Activated T-helper 2 cell treated with anti-CD3 and anti-CD28 coated beads, Interferon-gamma antibody, Interleukin-2, Interleukin-4, amounts not matched to agents 10 μg/mL and 5 μg/mL and 100 μg/mL, durations not matched to agents 14 hours and 24 hours and 36 hours (primary cell): ENCODE measurements around the gene LSMEM2. TPM values are rescaled to one million over a fixed set of nuclear protein-coding genes. Genes with fewer than 3 reads are reported as not detected.

Experiments
- DNase-seq: peaks from one replicate; pipeline ENCODE4 v3.0.0; 2021; ENCODE audit warnings: low spot score
- H3K27ac Mint-ChIP-seq: one replicate; pipeline ENCODE4 v1.8.0; 2021; ENCODE audit warnings: mixed read lengths
- H3K27me3 Mint-ChIP-seq: one replicate; pipeline ENCODE4 v1.8.0; 2021; ENCODE audit warnings: low read depth, mixed read lengths
- H3K36me3 Mint-ChIP-seq: one replicate; pipeline ENCODE4 v1.8.0; 2021; ENCODE audit warnings: low read depth, mixed read lengths
- H3K4me1 Mint-ChIP-seq: one replicate; pipeline ENCODE4 v1.8.0; 2021; ENCODE audit warnings: low read depth, mixed read lengths
- H3K4me3 Mint-ChIP-seq: one replicate; pipeline ENCODE4 v1.8.0; 2021; ENCODE audit warnings: low read depth, mild to moderate bottlenecking, moderate library complexity, mixed read lengths
- H3K9me3 Mint-ChIP-seq: one replicate; pipeline ENCODE4 v1.8.0; 2021; ENCODE audit warnings: mixed read lengths
- intact Hi-C: fragments of 100-400 bp; cut with micrococcal nuclease; formaldehyde crosslinking; loops from one replicate; pipeline ENCODE4 v1.15.1; 2023
- total RNA-seq: library from RNA; stranded (reverse); gene quantifications from 2 replicates; pipeline ENCODE4 v1.2.3, GENCODE V29; 2022

The LSMEM2 gene
- total RNA-seq, 1 donor from 2014 or later, result not detected

GRCh38 chr3:50262778-50263177 lies 16.1 kb upstream of the LSMEM2 start:
- Mint-ChIP-seq H3K27me3 (peaks cover 9% of the 10 kb centered on the region), H3K27ac (no peak overlapping the region), H3K36me3 (peaks cover 14% of the 10 kb centered on the region), H3K4me1 (peaks cover 3% of the 10 kb centered on the region), H3K9me3 (no peaks in the 10 kb centered on the region), H3K4me3 (no peak overlapping the region)
- intact Hi-C loops, result no loop called here
- DNase-seq, result no peak

- intact Hi-C loops, result no loop called here
- no peak overlapping the region for H3K4me3 Mint-ChIP-seq
- H3K27me3 Mint-ChIP-seq, result peaks cover 16% of the 10 kb centered on the region
- DNase-seq, result no peak
- H3K36me3 Mint-ChIP-seq, result peaks cover 4% of the 10 kb centered on the region
- peaks cover 3% of the 10 kb centered on the region for H3K4me1 Mint-ChIP-seq
- H3K9me3 Mint-ChIP-seq, result no peaks in the 10 kb centered on the region
- no peak overlapping the region for H3K27ac Mint-ChIP-seq
Observed at GRCh38 chr3:50263478-50264382, 15.2 kb upstream of the LSMEM2 start.

- no peak overlapping the region for H3K27ac Mint-ChIP-seq
- H3K36me3 Mint-ChIP-seq, result no peaks in the 10 kb centered on the region
- no peak overlapping the region for H3K4me3 Mint-ChIP-seq
- peaks cover 17% of the 10 kb centered on the region for H3K27me3 Mint-ChIP-seq
- H3K9me3 Mint-ChIP-seq, result no peaks in the 10 kb centered on the region
- H3K4me1 Mint-ChIP-seq, result peaks cover 3% of the 10 kb centered on the region
- intact Hi-C loops, result no loop called here
- no peak for DNase-seq
Observed at GRCh38 chr3:50264383-50264963, 14.4 kb upstream of the LSMEM2 start.

GRCh38 chr3:50264964-50265485 lies 13.9 kb upstream of the LSMEM2 start:
- H3K4me3 Mint-ChIP-seq, result no peak overlapping the region
- DNase-seq, result no peak
- intact Hi-C loops, result no loop called here
- no peaks in the 10 kb centered on the region for H3K9me3 Mint-ChIP-seq
- no peaks in the 10 kb centered on the region for H3K4me1 Mint-ChIP-seq
- no peak overlapping the region for H3K27ac Mint-ChIP-seq
- H3K27me3 Mint-ChIP-seq, result peaks cover 18% of the 10 kb centered on the region
- H3K36me3 Mint-ChIP-seq, result no peaks in the 10 kb centered on the region

- peaks cover 18% of the 10 kb centered on the region for H3K27me3 Mint-ChIP-seq
- no peak overlapping the region for H3K27ac Mint-ChIP-seq
- DNase-seq, result no peak
- intact Hi-C loops, result no loop called here
- H3K4me3 Mint-ChIP-seq, result no peak overlapping the region
- no peaks in the 10 kb centered on the region for H3K4me1 Mint-ChIP-seq
- H3K9me3 Mint-ChIP-seq, result no peaks in the 10 kb centered on the region
- no peaks in the 10 kb centered on the region for H3K36me3 Mint-ChIP-seq
Observed at GRCh38 chr3:50265571-50265970, 13.3 kb upstream of the LSMEM2 start.

- intact Hi-C loops, result no loop called here
- Mint-ChIP-seq H3K4me1 (no peaks in the 10 kb centered on the region), H3K27me3 (peaks cover 18% of the 10 kb centered on the region), H3K4me3 (no peak overlapping the region), H3K36me3 (no peaks in the 10 kb centered on the region), H3K27ac (no peak overlapping the region), H3K9me3 (no peaks in the 10 kb centered on the region)
- no peak for DNase-seq
Observed at GRCh38 chr3:50266017-50266416, 12.9 kb upstream of the LSMEM2 start.

GRCh38 chr3:50266836-50267235 lies 12.1 kb upstream of the LSMEM2 start:
- Mint-ChIP-seq H3K27me3 (peaks cover 18% of the 10 kb centered on the region), H3K4me1 (no peaks in the 10 kb centered on the region), H3K36me3 (no peaks in the 10 kb centered on the region), H3K9me3 (no peaks in the 10 kb centered on the region), H3K4me3 (no peak overlapping the region), H3K27ac (no peak overlapping the region)
- DNase-seq, result no peak
- intact Hi-C loops, result no loop called here

GRCh38 chr3:50267280-50267913 lies 11.5 kb upstream of the LSMEM2 start:
- Mint-ChIP-seq H3K27ac (no peak overlapping the region), H3K27me3 (peaks cover 18% of the 10 kb centered on the region), H3K4me1 (no peaks in the 10 kb centered on the region), H3K36me3 (no peaks in the 10 kb centered on the region), H3K4me3 (no peak overlapping the region), H3K9me3 (no peaks in the 10 kb centered on the region)
- intact Hi-C loops, result no loop called here
- DNase-seq, result no peak

GRCh38 chr3:50268276-50268675 lies 10.6 kb upstream of the LSMEM2 start:
- Mint-ChIP-seq H3K4me1 (peaks cover 2% of the 10 kb centered on the region), H3K36me3 (no peaks in the 10 kb centered on the region), H3K27me3 (peaks cover 21% of the 10 kb centered on the region), H3K4me3 (no peak overlapping the region), H3K9me3 (no peaks in the 10 kb centered on the region), H3K27ac (no peak overlapping the region)
- intact Hi-C loops, result no loop called here
- no peak for DNase-seq

GRCh38 chr3:50268703-50269451 lies 10.0 kb upstream of the LSMEM2 start, which contains the start of gene SEMA3B:
Gene SEMA3B (plus strand): TSS chr3:50269147. CDS start chr3:50269241, 94 bp downstream.
- intact Hi-C loops, result no loop called here
- DNase-seq, result no peak
- no peaks in the 10 kb centered on the region for H3K9me3 Mint-ChIP-seq
- peaks cover 2% of the 10 kb centered on the region for H3K4me1 Mint-ChIP-seq
- H3K4me3 Mint-ChIP-seq, result no peak within 1 kb of the TSS
- no peaks in the 10 kb centered on the region for H3K36me3 Mint-ChIP-seq
- H3K27ac Mint-ChIP-seq, result no peak within 1 kb of the TSS
- peaks cover 22% of the 10 kb centered on the region for H3K27me3 Mint-ChIP-seq

GRCh38 chr3:50269460-50269859 lies 9.4 kb upstream of the LSMEM2 start:
- Mint-ChIP-seq H3K4me1 (peaks cover 6% of the 10 kb centered on the region), H3K36me3 (no peaks in the 10 kb centered on the region), H3K27ac (no peak overlapping the region), H3K4me3 (no peak overlapping the region), H3K27me3 (peaks cover 27% of the 10 kb centered on the region), H3K9me3 (no peaks in the 10 kb centered on the region)
- intact Hi-C loops, result no loop called here
- no peak for DNase-seq

- Mint-ChIP-seq H3K4me3 (no peak overlapping the region), H3K4me1 (peaks cover 8% of the 10 kb centered on the region), H3K9me3 (no peaks in the 10 kb centered on the region), H3K36me3 (no peaks in the 10 kb centered on the region), H3K27me3 (peaks cover 31% of the 10 kb centered on the region), H3K27ac (no peak overlapping the region)
- no peak for DNase-seq
- intact Hi-C loops, result no loop called here
Observed at GRCh38 chr3:50269977-50270413, 8.9 kb upstream of the LSMEM2 start.
